ENCODE results near the gene LRIT3.

LRIT3 gene

GRCh38 chr4:109870061-109870460 lies 22.2 kb downstream of the LRIT3 start:
- Histone ChIP-seq H3K27me3 (ENCODE audit: insufficient read depth, poor library complexity, severe bottlenecking) (no peaks in the 10 kb centered on the region), H3K27ac (replicated peaks) (no peak overlapping the region), H3K4me3 (replicated peaks; ENCODE audit: insufficient read depth, low read length) (no peak overlapping the region)
- DNase-seq (ENCODE audit: low read depth in 1 of 2, low spot score in 1 of 2) = no peak
- TF ChIP-seq GABPA (IDR thresholded peaks at IDR 0.05; ENCODE audit: low read depth) (no peak), CTCF (IDR thresholded peaks at IDR 0.05; ENCODE audit: insufficient read depth, low read length) (no peak), SPI1 (IDR thresholded peaks at IDR 0.05; ENCODE audit: borderline replicate concordance, low read depth) (no peak), REST (IDR thresholded peaks at IDR 0.05; ENCODE audit: insufficient replicate concordance, low read depth) (no peak), POLR2AphosphoS5 (IDR thresholded peaks at IDR 0.05; ENCODE audit: low read depth) (no peak)

DNA sequence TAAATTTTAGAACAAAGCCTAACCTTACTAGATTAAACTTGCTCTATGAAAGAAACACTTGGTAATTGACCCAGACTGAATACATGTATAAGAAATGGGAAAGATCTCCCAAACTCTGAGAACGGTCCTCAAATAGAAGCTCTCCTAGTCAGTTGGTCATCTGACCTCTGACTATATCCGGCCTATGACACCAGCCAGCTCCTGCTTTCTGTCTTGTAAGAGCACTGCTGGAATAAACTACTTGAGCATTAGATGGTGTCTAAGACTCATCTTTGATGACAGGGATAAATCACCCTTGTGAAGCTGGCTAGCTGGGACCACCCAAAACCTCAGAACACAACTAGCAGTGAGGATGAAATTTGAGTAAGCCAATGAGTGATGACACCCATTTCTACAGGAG lies 24.2 kb downstream of the LRIT3 start:
- no peak for DNase-seq (ENCODE audit: low read depth in 1 of 2, low spot score in 1 of 2)
- Histone ChIP-seq H3K27ac (replicated peaks) (no peak overlapping the region), H3K4me3 (replicated peaks; ENCODE audit: insufficient read depth, low read length) (no peak overlapping the region), H3K27me3 (ENCODE audit: insufficient read depth, poor library complexity, severe bottlenecking) (no peaks in the 10 kb centered on the region)
- no peak for TF ChIP-seq GABPA (IDR thresholded peaks at IDR 0.05; ENCODE audit: low read depth)

GRCh38 chr4:109872950-109873656 lies 25.2 kb downstream of the LRIT3 start:
- DNase-seq (ENCODE audit: low read depth in 1 of 2, low spot score in 1 of 2) = no peak
- TF ChIP-seq SPI1 (IDR thresholded peaks at IDR 0.05; ENCODE audit: borderline replicate concordance, low read depth) (no peak), GABPA (IDR thresholded peaks at IDR 0.05; ENCODE audit: low read depth) (no peak), POLR2AphosphoS5 (IDR thresholded peaks at IDR 0.05; ENCODE audit: low read depth) (no peak), REST (IDR thresholded peaks at IDR 0.05; ENCODE audit: insufficient replicate concordance, low read depth) (no peak), CTCF (IDR thresholded peaks at IDR 0.05; ENCODE audit: insufficient read depth, low read length) (no peak)
- Histone ChIP-seq H3K27me3 (ENCODE audit: insufficient read depth, poor library complexity, severe bottlenecking) (no peaks in the 10 kb centered on the region), H3K27ac (replicated peaks) (no peak overlapping the region), H3K4me3 (replicated peaks; ENCODE audit: insufficient read depth, low read length) (no peak overlapping the region)

DNA sequence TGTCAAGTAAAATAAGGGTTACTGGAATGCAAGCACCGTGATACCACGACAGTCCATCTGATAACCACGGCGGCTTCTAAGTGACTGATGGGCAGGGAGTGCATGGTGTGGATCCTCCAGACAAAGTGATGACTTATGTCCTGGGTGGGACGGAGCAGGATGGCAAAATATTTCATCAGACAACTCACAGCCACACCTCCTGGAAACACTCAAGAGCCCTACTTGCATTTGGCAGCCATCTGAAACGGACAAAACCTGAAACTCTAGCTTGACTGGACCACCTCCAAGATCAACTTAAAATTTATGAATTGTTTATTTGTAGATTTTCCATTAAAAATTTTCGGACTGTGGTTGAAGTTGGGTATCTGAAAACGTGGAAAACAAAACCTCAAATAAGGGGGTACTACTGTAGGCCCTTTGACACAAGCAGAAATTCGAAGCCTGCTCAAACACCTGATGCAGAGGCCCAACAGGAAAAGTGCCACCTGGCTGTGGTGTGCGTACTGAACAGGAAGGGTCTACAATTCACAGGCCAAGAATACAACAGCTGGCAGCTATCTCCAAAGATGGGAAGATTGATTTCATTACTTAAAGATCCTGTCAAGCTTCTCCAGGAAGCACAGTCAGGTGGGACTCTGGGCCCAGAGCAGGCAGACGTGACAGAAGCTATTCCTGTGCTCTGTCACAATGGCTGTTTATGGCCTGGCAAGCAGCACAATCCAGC lies 26.0 kb downstream of the LRIT3 start:
- H3K27me3 ChIP-seq (ENCODE audit: insufficient read depth, poor library complexity, severe bottlenecking) = no peaks in the 10 kb centered on the region
- H3K4me3 ChIP-seq (replicated peaks; ENCODE audit: insufficient read depth, low read length) = no peak overlapping the region
- no peak for TF ChIP-seq CTCF (IDR thresholded peaks at IDR 0.05; ENCODE audit: insufficient read depth, low read length)
- TF ChIP-seq POLR2AphosphoS5 (IDR thresholded peaks at IDR 0.05; ENCODE audit: low read depth) = no peak
- no peak for TF ChIP-seq REST (IDR thresholded peaks at IDR 0.05; ENCODE audit: insufficient replicate concordance, low read depth)
- H3K27ac ChIP-seq (replicated peaks) = no peak overlapping the region
- DNase-seq (ENCODE audit: low read depth in 1 of 2, low spot score in 1 of 2) = no peak
